Measurements from ENCODE around the gene RNF225. TPM values are rescaled to one million over a fixed set of nuclear protein-coding genes. Genes with fewer than 3 reads are reported as not detected.
"Not testable (repeated sequence)": the region's sequence is repeated elsewhere in the genome, so short reads cannot be mapped to it uniquely, and the experiment has no call there.

RNF225 gene
- polyA plus RNA-seq (2011; rRNA removed) (not detected in 2 replicates), polyA minus RNA-seq (2011; rRNA and poly(A)+ RNA removed) (not detected in 2 replicates)

GRCh38 chr19:58395220-58395978 lies at the start of gene RNF225:
RNF225 (plus strand) TSS chr19:58395656; CDS start chr19:58396090, 434 bp downstream.
- Histone ChIP-seq H3K4me3 (ENCODE audit: low read depth, low read length) (no peak within 1 kb of the TSS), H3K27ac (ENCODE audit: low read depth, low read length) (no peak within 1 kb of the TSS), H3K9me3 (ENCODE audit: control insufficient read depth, insufficient read depth, low read length) (no peaks in the 10 kb centered on the region; the same call in 1 of the 2 replicates), H3K27me3 (ENCODE audit: control insufficient read depth, insufficient read depth, low read length) (no peaks in the 10 kb centered on the region)
- POLR2A ChIA-PET = interaction anchor here (0.5 kb wide), 1 partner anchor 13 kb away, joined by 4 read pairs; no protein-coding TSS in a partner anchor
- CTCF ChIA-PET = no interaction called here
- no peak for TF ChIP-seq CTCF (IDR thresholded peaks at IDR 0.05; ENCODE audit: low read depth, low read length)
- no peak for DNase-seq (ENCODE audit: low read depth, low spot score)

DNA sequence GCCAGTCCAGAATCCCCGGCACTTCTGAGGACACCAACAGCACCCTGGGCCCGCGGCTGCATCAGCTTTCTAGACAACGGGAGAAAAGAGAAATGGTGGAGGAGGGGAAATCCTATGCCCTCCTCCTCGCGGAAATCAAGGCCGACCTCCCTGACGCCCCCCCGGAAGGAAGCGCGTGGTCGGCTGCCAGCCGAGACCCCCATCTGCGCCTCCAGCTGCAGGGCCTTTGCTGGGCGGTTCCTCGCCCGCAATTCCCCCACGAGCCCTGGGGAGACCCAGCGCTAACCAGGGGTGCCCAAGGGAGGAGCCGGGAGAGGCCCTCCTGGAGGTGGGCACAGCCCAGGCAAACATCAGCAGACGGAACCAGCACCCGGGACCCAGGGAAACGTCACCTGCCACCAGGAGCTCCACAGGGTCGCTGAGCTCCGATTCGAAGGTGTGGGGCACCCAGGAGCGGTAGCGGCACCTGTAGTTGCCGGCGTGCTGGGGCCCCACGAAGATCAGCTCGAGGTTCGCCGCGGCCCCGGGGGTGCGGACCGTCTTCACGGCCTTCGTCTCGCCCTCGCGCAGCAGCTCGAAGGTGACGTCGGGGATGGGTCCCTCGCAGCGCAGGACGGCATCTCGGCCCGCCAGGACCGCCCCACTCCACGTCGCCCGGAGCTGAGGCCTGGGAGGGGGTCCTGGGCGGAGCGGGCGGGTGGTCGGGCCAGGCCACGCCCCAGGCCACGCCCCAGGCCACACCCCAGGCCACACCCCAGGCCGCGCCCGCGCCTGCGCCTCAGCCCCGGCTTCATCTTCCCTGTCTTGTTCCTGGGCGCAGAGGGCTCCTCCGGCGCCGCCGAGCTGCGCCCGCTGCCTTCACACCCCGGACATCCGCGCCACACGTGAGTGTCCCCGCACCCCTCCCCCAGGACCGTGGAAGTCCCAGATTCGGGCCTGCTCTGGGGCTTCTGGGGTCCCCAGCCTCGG lies 48.2 kb upstream of the RNF225 start:
- no peak for TF ChIP-seq CTCF (IDR thresholded peaks at IDR 0.05; ENCODE audit: low read depth, low read length)
- ChIA-PET CTCF (interaction anchor here (1.0 kb wide), 2 partner anchors 8 to 116 kb away, joined by 3 to 4 read pairs; no protein-coding TSS in a partner anchor), POLR2A (interaction anchor here (0.6 to 2.9 kb wide), 6 partner anchors 9 to 42 kb away, joined by 3 to 17 read pairs (median 6); partner anchors contain the start of genes ERVK3-1, ZNF497, ZNF837 and ZSCAN22)
- Histone ChIP-seq H3K9me3 (ENCODE audit: control insufficient read depth, insufficient read depth, low read length) (peaks cover 22% of the 10 kb centered on the region; the same call in 1 of the 2 replicates), H3K4me3 (ENCODE audit: low read depth, low read length) (peak overlapping the region; percentile 83), H3K27me3 (ENCODE audit: control insufficient read depth, insufficient read depth, low read length) (no peaks in the 10 kb centered on the region), H3K27ac (ENCODE audit: low read depth, low read length) (peak overlapping the region; percentile 31)
- DNase-seq (ENCODE audit: low read depth, low spot score) = no peak

DNA sequence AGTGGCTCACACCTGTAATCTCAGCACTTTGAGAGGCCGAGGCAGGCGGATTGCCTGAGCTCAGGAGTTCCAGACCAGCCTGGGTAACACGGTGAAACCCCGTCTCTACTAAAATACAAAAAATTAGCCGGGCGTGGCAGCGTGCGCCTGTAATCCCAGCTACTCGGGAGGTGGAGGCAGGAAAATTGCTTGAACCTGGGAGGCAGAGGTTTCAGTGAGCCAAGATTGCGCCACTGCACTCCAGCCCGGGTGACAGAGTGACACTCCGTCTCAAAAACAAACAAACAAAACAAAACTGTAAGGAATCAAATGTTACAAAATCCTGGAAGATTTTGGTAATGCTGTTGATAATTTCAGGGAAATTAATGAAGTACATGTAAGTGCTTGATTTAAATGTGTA lies 47.4 kb upstream of the RNF225 start:
- H3K27ac ChIP-seq (ENCODE audit: low read depth, low read length); H3K27me3 ChIP-seq (ENCODE audit: control insufficient read depth, insufficient read depth, low read length); DNase-seq (ENCODE audit: low read depth, low spot score): not testable (repeated sequence)
- Histone ChIP-seq H3K4me3 (ENCODE audit: low read depth, low read length) (peak overlapping the region; percentile 83), H3K9me3 (ENCODE audit: control insufficient read depth, insufficient read depth, low read length) (peaks cover 22% of the 10 kb centered on the region; the same call in 1 of the 2 replicates)
- CTCF ChIA-PET = interaction anchor here (1.0 kb wide), 2 partner anchors 9 to 115 kb away, joined by 3 to 4 read pairs; no protein-coding TSS in a partner anchor
- POLR2A ChIA-PET = interaction anchor here (0.6 to 2.9 kb wide), 7 partner anchors 8 to 43 kb away, joined by 3 to 17 read pairs (median 5); partner anchors contain the start of genes ERVK3-1, ZNF497, ZNF837 and ZSCAN22

DNA sequence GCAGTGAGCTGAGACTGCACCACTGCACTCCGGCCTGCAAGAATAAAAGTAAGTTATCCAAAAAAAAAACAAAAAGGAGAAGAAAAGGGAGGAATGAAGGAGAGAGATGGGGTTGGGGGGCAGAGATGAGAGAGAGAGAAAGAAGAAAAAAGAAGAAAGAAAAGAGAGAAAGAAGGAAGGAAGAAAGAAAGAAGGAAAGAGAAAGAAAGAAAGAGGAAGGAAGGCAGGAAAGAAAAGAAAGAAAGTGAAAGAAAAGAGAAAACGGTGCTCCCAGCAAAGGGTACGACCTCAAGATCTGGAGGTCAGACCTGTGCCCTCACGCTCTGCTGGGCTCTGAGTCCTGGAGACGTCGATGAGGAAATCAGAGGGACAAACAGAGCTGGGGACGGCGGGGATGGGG lies 45.9 kb upstream of the RNF225 start:
- Histone ChIP-seq H3K9me3 (ENCODE audit: control insufficient read depth, insufficient read depth, low read length) (peaks cover 22% of the 10 kb centered on the region; the same call in 1 of the 2 replicates), H3K27me3 (ENCODE audit: control insufficient read depth, insufficient read depth, low read length) (peaks cover 2% of the 10 kb centered on the region), H3K27ac (ENCODE audit: low read depth, low read length) (no peak overlapping the region), H3K4me3 (ENCODE audit: low read depth, low read length) (no peak overlapping the region)
- TF ChIP-seq CTCF (IDR thresholded peaks at IDR 0.05; ENCODE audit: low read depth, low read length) = no peak
- POLR2A ChIA-PET = no interaction called here
- CTCF ChIA-PET = no interaction called here
- DNase-seq (ENCODE audit: low read depth, low spot score) = no peak
